A549 (cell line): ENCODE results near the gene SLC36A4. TPM values are rescaled to one million over a fixed set of nuclear protein-coding genes. Genes with fewer than 3 reads are reported as not detected.

Experiments used
- ATAC-seq, 2 experiments: fragments of 200-7000 bp in 1 of 2; fragments of >200 bp in 1 of 2; cut with Nextera tagmentation in 1 of 2; cut with Tn5 transposase in 1 of 2; 3 replicates each; pipeline versions ENCODE4 v1.8.0 to v1.9.1; 2018 to 2020; ENCODE audit warnings: mild to moderate bottlenecking in 1 of 2, moderate library complexity in 1 of 2
- CTCF ChIA-PET: fragments of 300-600 bp; sonication (Branson Sonifier 250); formaldehyde crosslinking; extraction: SDS; loops from one replicate; lab custom pipeline; 2021; ENCODE audit warnings: antibody characterized with exemption, inconsistent platforms; lab: Yijun Ruan, JAX
- POLR2A ChIA-PET: fragments of 350-600 bp; formaldehyde crosslinking; extraction: SDS; loops from one replicate; lab custom pipeline; 2021; ENCODE audit warnings: antibody characterized with exemption, inconsistent platforms; lab: Yijun Ruan, JAX
- DNase-seq, 2 experiments: peaks; one replicate each; pipeline versions ENCODE4 v3.0.0 to v3.0.0-alpha.2; 2011 to 2016; ENCODE audit warnings: low read depth in 1 of 2, low spot score in 1 of 2
- FAIRE-seq: peaks from 2 replicates; lab custom pipeline; 2011; peaks lifted over from hg19 to GRCh38; lab: Jason Lieb, UNC
- H3K27ac ChIP-seq, 2 experiments: fragments of >200 bp; sonication (Bioruptor Twin); formaldehyde crosslinking; 3 replicates each; pipeline ENCODE4 v1.5.1; 2016 to 2017
- H3K4me1 ChIP-seq: fragments of >200 bp; sonication (Bioruptor Twin); formaldehyde crosslinking; 3 replicates; pipeline ENCODE4 v1.6.1; 2016
- H3K4me2 ChIP-seq: fragments of >200 bp; sonication (Bioruptor Twin); formaldehyde crosslinking; 3 replicates; pipeline ENCODE4 v1.6.1; 2016
- H3K4me3 ChIP-seq: fragments of >200 bp; sonication (Bioruptor Twin); formaldehyde crosslinking; 3 replicates; pipeline ENCODE4 v1.5.1; 2016
- H3K9me3 ChIP-seq: fragments of >200 bp; sonication (Bioruptor Twin); formaldehyde crosslinking; 3 replicates; pipeline ENCODE4 v1.6.1; 2016
- CEBPB ChIP-seq, 2 experiments: fragments of >200 bp in 1 of 2; sonication (Bioruptor Twin) in 1 of 2; formaldehyde crosslinking in 1 of 2; IDR thresholded peaks; 2 replicates each; pipeline ENCODE4 v1.6.1; 2012 to 2016
- CHD2 ChIP-seq: fragments of 150-350 bp; IDR thresholded peaks from 2 replicates; pipeline ENCODE4 v1.6.1; 2014; ENCODE audit warnings: low read length; ENCODE audit not compliant: partially characterized antibody
- CHD4 ChIP-seq: fragments of 200-600 bp; sonication (generic); IDR thresholded peaks from 2 replicates; pipeline ENCODE4 v1.6.1; 2016; ENCODE audit warnings: antibody characterized with exemption, mild to moderate bottlenecking, borderline replicate concordance
- E2F6 ChIP-seq: IDR thresholded peaks from 2 replicates; pipeline ENCODE4 v1.6.1; 2012; ENCODE audit warnings: low read depth, borderline replicate concordance
- EHMT2 ChIP-seq: fragments of 200-600 bp; sonication (generic); IDR thresholded peaks from 2 replicates; pipeline ENCODE4 v1.6.1; 2016; ENCODE audit warnings: antibody characterized with exemption, low read depth, mild to moderate bottlenecking, moderate library complexity
- EP300 ChIP-seq, 2 experiments: fragments of >200 bp; sonication (Bioruptor Twin); formaldehyde crosslinking; IDR thresholded peaks; 2 replicates in 1 of 2; 3 replicates in 1 of 2; pipeline ENCODE4 v1.6.1; 2016 to 2017
- GATA3 ChIP-seq: IDR thresholded peaks from 2 replicates; pipeline ENCODE4 v1.6.1; 2012; ENCODE audit warnings: borderline replicate concordance
- HOXA7 ChIP-seq: fragments of 250-450 bp; sonication (Bioruptor Pico); IDR thresholded peaks from 2 replicates; pipeline ENCODE4 v1.5.0; 2020; ENCODE audit warnings: mild to moderate bottlenecking, moderate library complexity
- JUN ChIP-seq, 2 experiments: fragments of >200 bp; sonication (Bioruptor Twin); formaldehyde crosslinking; IDR thresholded peaks; 2 replicates in 1 of 2; 3 replicates in 1 of 2; pipeline ENCODE4 v1.6.1; 2016 to 2017
- MAZ ChIP-seq: fragments of 150-350 bp; IDR thresholded peaks from 2 replicates; pipeline ENCODE4 v1.6.1; 2014; ENCODE audit warnings: antibody characterized with exemption, low read depth, low read length, borderline replicate concordance
- NFE2L2 ChIP-seq: fragments of 150-350 bp; conservative IDR thresholded peaks from 2 replicates; pipeline ENCODE4 v1.6.1; 2014; ENCODE audit warnings: low read length
- NR3C1 ChIP-seq: fragments of >200 bp; sonication (Bioruptor Twin); formaldehyde crosslinking; IDR thresholded peaks from 3 replicates; pipeline ENCODE4 v1.6.1; 2017
- PHF8 ChIP-seq: fragments of 200-600 bp; sonication (generic); IDR thresholded peaks from 2 replicates; pipeline ENCODE4 v1.6.1; 2016; ENCODE audit warnings: low read depth, mild to moderate bottlenecking, antibody characterized with exemption, moderate library complexity, borderline replicate concordance
- POLR2A ChIP-seq: IDR thresholded peaks from 2 replicates; pipeline ENCODE4 v1.6.1; 2012; ENCODE audit warnings: mild to moderate bottlenecking, low read length
- RARB ChIP-seq: fragments of 250-450 bp; sonication (Bioruptor Pico); IDR thresholded peaks from 2 replicates; pipeline ENCODE4 v1.8.0; 2021; ENCODE audit warnings: mild to moderate bottlenecking, moderate library complexity
- REST ChIP-seq: fragments of 200-600 bp; sonication (generic); IDR thresholded peaks from 2 replicates; pipeline ENCODE4 v1.6.1; 2016; ENCODE audit warnings: antibody characterized with exemption, mild to moderate bottlenecking, moderate library complexity
- RNF2 ChIP-seq: fragments of 200-600 bp; sonication (generic); IDR thresholded peaks from 2 replicates; pipeline ENCODE4 v1.6.1; 2016; ENCODE audit warnings: low read depth, mild to moderate bottlenecking, antibody characterized with exemption, moderate library complexity, borderline replicate concordance
- ZFP36 ChIP-seq: fragments of 450-650 bp; IDR thresholded peaks from 2 replicates; pipeline ENCODE4 v1.6.1; 2014; ENCODE audit warnings: borderline replicate concordance; ENCODE audit not compliant: partially characterized antibody
- WGBS: methylation state at CpG from one replicate; pipeline ENCODE4 v1.1.6; 2017; ENCODE audit errors: missing lambda C conversion rate; 5-methylcytosine and 5-hydroxymethylcytosine counted together
- polyA plus RNA-seq, 4 experiments: library from polyadenylated mRNA; depleted of rRNA in 3 of 4; stranded (reverse); fragments of >200 nt; fragmentation: RNase III in 1 of 4; extraction: RNeasy Plus Mini Kit Qiagen cat#74134 plus additional on column Dnase treatment in 1 of 4; gene quantifications; 2 replicates in 3 of 4; 3 replicates in 1 of 4; pipeline ENCODE4 v1.2.3, GENCODE V29; 2011 to 2017
- TF ChIP-seq, protein P1 (sequence below): fragments of 150-350 bp; IDR thresholded peaks from 2 replicates; pipeline ENCODE4 v1.6.1; 2014; ENCODE audit warnings: low read depth, mild to moderate bottlenecking, low read length
- TF ChIP-seq, protein P2 (sequence below): IDR thresholded peaks from 2 replicates; pipeline ENCODE4 v1.6.1; 2012
- TF ChIP-seq, protein P3 (sequence below): fragments of 250-450 bp; sonication (Bioruptor Pico); IDR thresholded peaks from 2 replicates; pipeline ENCODE4 v1.5.0; 2020; ENCODE audit warnings: low read depth, mild to moderate bottlenecking, moderate library complexity

The SLC36A4 gene
- polyA plus RNA-seq, 2 of the 4 experiments (the other 2 are of a cell fraction): 24.1 to 30.5 TPM

DNA sequence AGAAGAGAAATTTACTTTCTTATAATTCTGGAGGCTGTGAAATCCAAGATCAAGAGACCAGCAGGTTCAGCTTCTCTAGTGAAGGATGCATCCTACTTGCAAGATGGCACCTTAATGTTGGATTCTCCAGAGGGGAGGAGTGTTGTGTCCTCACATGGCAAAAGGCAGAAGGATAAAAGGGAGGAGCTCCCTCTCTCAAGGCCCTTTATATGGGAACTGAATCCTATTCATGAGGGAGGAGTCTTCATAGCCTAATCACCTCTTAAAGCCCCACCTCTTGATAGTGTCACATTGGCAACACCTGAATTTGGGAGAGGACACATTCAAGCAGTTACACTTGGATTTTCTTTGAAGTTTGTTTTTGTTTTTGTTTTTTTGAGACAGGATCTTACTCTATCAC, 79.5 kb downstream of the SLC36A4 start:
- H3K4me2 ChIP-seq: no peak overlapping the region
- ChIA-PET CTCF (interaction anchor here (1.1 kb wide), 1 partner anchor 12 kb away, joined by 3 read pairs; no protein-coding TSS in a partner anchor), POLR2A (no interaction called here)
- H3K9me3 ChIP-seq: no peaks in the 10 kb centered on the region
- no peak overlapping the region for H3K4me3 ChIP-seq
- no peak for TF ChIP-seq EHMT2
- TF ChIP-seq RARB (CRISPR knock-in tag): no peak
- FAIRE-seq (no peak), DNase-seq (no peak), ATAC-seq (no peak)
- H3K27ac ChIP-seq: no peak overlapping the region
- H3K4me1 ChIP-seq: no peaks in the 10 kb centered on the region

DNA sequence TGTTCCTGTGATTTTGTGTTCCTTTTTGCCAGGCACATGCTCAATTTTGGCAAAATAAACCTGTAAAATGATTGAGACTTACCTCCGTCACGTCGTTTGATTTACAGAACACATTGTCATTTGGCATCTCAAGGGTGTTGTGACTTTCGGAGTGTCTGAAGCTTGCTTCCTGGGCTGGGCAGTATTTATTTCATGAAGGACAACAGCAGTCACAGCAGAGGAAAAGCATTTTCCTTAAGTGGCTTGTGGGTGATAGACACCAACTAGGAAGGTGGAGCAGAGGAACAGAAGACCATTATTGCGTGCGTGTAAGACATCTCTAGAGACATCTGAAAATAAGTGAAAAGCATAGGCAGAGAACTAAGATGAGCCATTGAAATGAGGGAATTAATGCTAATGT, 80.2 kb downstream of the SLC36A4 start:
- Histone ChIP-seq H3K9me3 (no peaks in the 10 kb centered on the region), H3K4me2 (no peak overlapping the region), H3K4me3 (no peak overlapping the region), H3K27ac (no peak overlapping the region), H3K4me1 (no peaks in the 10 kb centered on the region)
- no peak for FAIRE-seq
- ATAC-seq: no peak
- 96% methylated on average over 6 of the region's 6 CpGs for WGBS
- TF ChIP-seq, protein P1, sequence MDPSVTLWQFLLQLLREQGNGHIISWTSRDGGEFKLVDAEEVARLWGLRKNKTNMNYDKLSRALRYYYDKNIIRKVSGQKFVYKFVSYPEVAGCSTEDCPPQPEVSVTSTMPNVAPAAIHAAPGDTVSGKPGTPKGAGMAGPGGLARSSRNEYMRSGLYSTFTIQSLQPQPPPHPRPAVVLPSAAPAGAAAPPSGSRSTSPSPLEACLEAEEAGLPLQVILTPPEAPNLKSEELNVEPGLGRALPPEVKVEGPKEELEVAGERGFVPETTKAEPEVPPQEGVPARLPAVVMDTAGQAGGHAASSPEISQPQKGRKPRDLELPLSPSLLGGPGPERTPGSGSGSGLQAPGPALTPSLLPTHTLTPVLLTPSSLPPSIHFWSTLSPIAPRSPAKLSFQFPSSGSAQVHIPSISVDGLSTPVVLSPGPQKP: no peak
- TF ChIP-seq EP300 (IDR thresholded peaks at IDR 0.05) (no peak), JUN (IDR thresholded peaks at IDR 0.05) (no peak), HOXA7 (no peak), REST (no peak), RARB (CRISPR knock-in tag) (no peak), NR3C1 (no peak), MAZ (no peak), CEBPB (IDR thresholded peaks at IDR 0.05) (no peak), CHD4 (no peak), POLR2A (no peak), ZFP36 (no peak), RNF2 (no peak)
- no peak for DNase-seq
- ChIA-PET POLR2A (no interaction called here), CTCF (interaction anchor here (1.1 kb wide), 1 partner anchor 11 kb away, joined by 3 read pairs; no protein-coding TSS in a partner anchor)

DNA sequence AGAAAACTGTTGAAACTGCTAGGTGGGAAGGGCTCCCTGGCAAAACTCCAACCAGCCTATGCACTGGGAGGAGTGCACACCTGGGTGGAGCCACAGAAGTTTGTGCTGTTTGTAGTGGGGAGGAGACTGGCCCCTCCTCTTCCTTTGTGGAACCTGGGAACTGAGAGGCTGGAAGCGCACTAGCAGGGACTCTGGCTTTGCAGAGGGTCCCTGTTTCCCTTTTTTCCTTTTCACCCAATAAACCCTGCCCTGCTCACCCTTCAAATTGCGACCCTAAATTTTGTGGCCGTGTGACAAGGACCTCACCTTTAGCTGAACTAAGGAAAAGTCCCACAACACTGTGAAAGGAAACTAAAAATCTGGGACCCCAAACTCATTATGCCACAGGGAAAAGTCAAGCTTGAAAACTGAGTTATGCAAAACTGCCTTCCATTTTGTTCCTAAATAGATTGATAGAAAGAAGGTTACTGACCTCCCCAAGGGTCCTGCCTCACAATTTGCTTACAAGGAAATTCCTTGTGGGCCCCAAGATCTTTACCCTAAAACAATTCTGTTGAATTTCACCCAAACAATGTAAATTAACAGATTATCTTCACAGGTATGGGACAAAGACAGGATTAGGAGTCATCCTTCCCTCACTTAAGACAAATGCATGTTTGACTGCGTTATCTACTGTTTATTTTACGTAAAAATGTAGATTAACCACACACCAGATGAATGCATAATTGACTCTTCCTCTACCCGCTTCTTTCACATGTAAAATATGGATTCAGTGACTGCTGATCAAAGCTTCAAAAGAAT, 81.0 kb downstream of the SLC36A4 start:
- 79% methylated on average over 6 of the region's 6 CpGs for WGBS
- Histone ChIP-seq H3K4me3 (no peak overlapping the region), H3K27ac (no peak overlapping the region), H3K4me2 (no peak overlapping the region), H3K9me3 (no peaks in the 10 kb centered on the region), H3K4me1 (no peaks in the 10 kb centered on the region)
- DNase-seq (no peak), ATAC-seq (no peak), FAIRE-seq (no peak)
- no peak for TF ChIP-seq CHD2
- TF ChIP-seq PHF8: no peak
- TF ChIP-seq NFE2L2: no peak
- TF ChIP-seq, protein P2, sequence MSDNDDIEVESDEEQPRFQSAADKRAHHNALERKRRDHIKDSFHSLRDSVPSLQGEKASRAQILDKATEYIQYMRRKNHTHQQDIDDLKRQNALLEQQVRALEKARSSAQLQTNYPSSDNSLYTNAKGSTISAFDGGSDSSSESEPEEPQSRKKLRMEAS: no peak
- TF ChIP-seq REST: no peak
- TF ChIP-seq, protein P3, sequence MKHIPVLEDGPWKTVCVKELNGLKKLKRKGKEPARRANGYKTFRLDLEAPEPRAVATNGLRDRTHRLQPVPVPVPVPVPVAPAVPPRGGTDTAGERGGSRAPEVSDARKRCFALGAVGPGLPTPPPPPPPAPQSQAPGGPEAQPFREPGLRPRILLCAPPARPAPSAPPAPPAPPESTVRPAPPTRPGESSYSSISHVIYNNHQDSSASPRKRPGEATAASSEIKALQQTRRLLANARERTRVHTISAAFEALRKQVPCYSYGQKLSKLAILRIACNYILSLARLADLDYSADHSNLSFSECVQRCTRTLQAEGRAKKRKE (CRISPR knock-in tag): no peak
- no peak for TF ChIP-seq E2F6
- no peak for TF ChIP-seq GATA3
- TF ChIP-seq CHD4: no peak
- CTCF ChIA-PET: no interaction called here
- POLR2A ChIA-PET: no interaction called here
